ENCODE measurements around the gene RPL36. TPM values are rescaled to one million over a fixed set of nuclear protein-coding genes. Genes with fewer than 3 reads are reported as not detected.

RPL36 gene
- total and polyA plus RNA-seq, 2 experiments from 2014 or later = 895 to 3,204 TPM

- H4K20me1 ChIP-seq (replicated peaks; ENCODE audit: insufficient read depth) = peaks cover 13% of the 10 kb centered on the region; the same call in 1 of the 2 replicates
- H3F3A ChIP-seq (replicated peaks; ENCODE audit: low read depth) = peaks cover 16% of the 10 kb centered on the region
- no peaks in the 10 kb centered on the region for H3K4me1 ChIP-seq (ENCODE audit: insufficient read depth)
- no peak overlapping the region for H3K27ac ChIP-seq (ENCODE audit: low read depth)
- DNase-seq (ENCODE audit: low spot score) (peak; percentile 24), ATAC-seq (peak; percentile 3; the same call in 2 of the 3 replicates)
- TF ChIP-seq JUNB (IDR thresholded peaks at IDR 0.05; ENCODE audit: unreplicated experiment) (no peak), CTCF (conservative IDR thresholded peaks at IDR 0.05; ENCODE audit: low read depth in 2 of 2) (peak in 1 of 2 experiments; percentile 31; a peak in 2 of 4 replicates), POLR2AphosphoS5 (IDR thresholded peaks at IDR 0.05; ENCODE audit: low read depth) (no peak), EZH2 (IDR thresholded peaks at IDR 0.05; ENCODE audit: low read depth, unreplicated experiment) (no peak), CREB1 (CRISPR knock-in tag; IDR thresholded peaks at IDR 0.05; ENCODE audit: low read depth) (no peak), EZH2phosphoT487 (IDR thresholded peaks at IDR 0.05; ENCODE audit: unreplicated experiment) (no peak)
- H3K27me3 ChIP-seq (ENCODE audit: insufficient read depth) = no peaks in the 10 kb centered on the region
- peaks cover 83% of the 10 kb centered on the region for H3K36me3 Mint-ChIP-seq (ENCODE audit: low read depth)
- H2AFZ ChIP-seq = no peak overlapping the region
- no peak overlapping the region for H3K27ac Mint-ChIP-seq
- no peaks in the 10 kb centered on the region for H3K9me2 ChIP-seq (ENCODE audit: insufficient read depth)
- H3K36me3 ChIP-seq (ENCODE audit: insufficient read depth) = no peaks in the 10 kb centered on the region
- peaks cover 49% of the 10 kb centered on the region for H3K27me3 Mint-ChIP-seq (ENCODE audit: insufficient read depth, low read depth, poor library complexity)
- H3K79me2 ChIP-seq (replicated peaks; ENCODE audit: insufficient read depth) = peaks cover 20% of the 10 kb centered on the region
- 0 out of 3 replicates have a peak, but pooled peaks cover 4% of the 10 kb centered on the region for H3K4me1 Mint-ChIP-seq
- peaks cover 3% of the 10 kb centered on the region; the same call in 2 of the 3 replicates for H3K9me3 Mint-ChIP-seq
- no peak overlapping the region for H3K4me2 ChIP-seq
- H3K4me3 Mint-ChIP-seq = no peak overlapping the region
- no peak overlapping the region for H3K4me3 ChIP-seq
Measured at GRCh38 chr19:5695649-5696195, 5.6 kb downstream of the RPL36 start.

GRCh38 chr19:5696196-5697021 lies 6.3 kb downstream of the RPL36 start:
- H2AFZ ChIP-seq = no peak overlapping the region
- H3K4me1 Mint-ChIP-seq = 0 out of 3 replicates have a peak, but pooled peaks cover 4% of the 10 kb centered on the region
- peaks cover 13% of the 10 kb centered on the region; the same call in 1 of the 2 replicates for H4K20me1 ChIP-seq (replicated peaks; ENCODE audit: insufficient read depth)
- no peaks in the 10 kb centered on the region for H3K36me3 ChIP-seq (ENCODE audit: insufficient read depth)
- no peaks in the 10 kb centered on the region for H3K9me2 ChIP-seq (ENCODE audit: insufficient read depth)
- H3K27me3 Mint-ChIP-seq (ENCODE audit: insufficient read depth, low read depth, poor library complexity) = peaks cover 50% of the 10 kb centered on the region
- no peak for ATAC-seq
- peaks cover 83% of the 10 kb centered on the region for H3K36me3 Mint-ChIP-seq (ENCODE audit: low read depth)
- H3F3A ChIP-seq (replicated peaks; ENCODE audit: low read depth) = peaks cover 16% of the 10 kb centered on the region
- no peak overlapping the region for H3K27ac ChIP-seq (ENCODE audit: low read depth)
- no peaks in the 10 kb centered on the region for H3K4me1 ChIP-seq (ENCODE audit: insufficient read depth)
- H3K27ac Mint-ChIP-seq = no peak overlapping the region
- no peaks in the 10 kb centered on the region for H3K27me3 ChIP-seq (ENCODE audit: insufficient read depth)
- no peak overlapping the region for H3K4me3 ChIP-seq
- DNase-seq (ENCODE audit: low spot score) = peak; percentile 0
- H3K9me3 Mint-ChIP-seq = peaks cover 3% of the 10 kb centered on the region; the same call in 2 of the 3 replicates
- no peak for TF ChIP-seq ZNF331 (CRISPR knock-in tag; IDR thresholded peaks at IDR 0.05; ENCODE audit: low read depth)
- TF ChIP-seq ZNF462 (CRISPR knock-in tag; IDR thresholded peaks at IDR 0.05) = no peak
- no peak for TF ChIP-seq NANOG (IDR thresholded peaks at IDR 0.05; ENCODE audit: borderline replicate concordance)
- no peak for TF ChIP-seq CREB1 (CRISPR knock-in tag; IDR thresholded peaks at IDR 0.05; ENCODE audit: low read depth)
- peak; percentile 18; the same call in 1 of the 2 replicates for TF ChIP-seq POLR2AphosphoS5 (IDR thresholded peaks at IDR 0.05; ENCODE audit: low read depth)
- no peak for TF ChIP-seq CTCF (conservative IDR thresholded peaks at IDR 0.05; ENCODE audit: low read depth in 2 of 2)
- peaks cover 13% of the 10 kb centered on the region for H3K79me2 ChIP-seq (replicated peaks; ENCODE audit: insufficient read depth)
- no peak overlapping the region for H3K4me3 Mint-ChIP-seq
- no peak overlapping the region for H3K4me2 ChIP-seq
